Smooth muscle cell (in vitro differentiated cells): ENCODE data around the gene THAP12. TPM values are rescaled to one million over a fixed set of nuclear protein-coding genes. Genes with fewer than 3 reads are reported as not detected.

Experiments used
- DNase-seq: peaks from one replicate; lab custom pipeline; 2025; ENCODE audit not compliant: unreplicated experiment; lab: John Stamatoyannopoulos, UW
- H2AFZ ChIP-seq: fragments of 200-600 bp; sonication (generic); 2 replicates; pipeline ENCODE4 v1.6.0; 2016; ENCODE audit warnings: antibody characterized with exemption, low read depth, mild to moderate bottlenecking
- H3F3A ChIP-seq: fragments of 200-600 bp; sonication (generic); 2 replicates; pipeline ENCODE4 v1.6.0; 2017; ENCODE audit warnings: antibody characterized with exemption, low read depth
- H3K27ac ChIP-seq: fragments of 200-600 bp; sonication (generic); 2 replicates; pipeline ENCODE4 v1.5.1; 2016; ENCODE audit warnings: low read depth, mild to moderate bottlenecking
- H3K27me3 ChIP-seq: fragments of 200-600 bp; sonication (generic); 2 replicates; pipeline ENCODE4 v1.6.1; 2016; ENCODE audit warnings: low read depth, mild to moderate bottlenecking
- H3K36me3 ChIP-seq: fragments of 200-600 bp; sonication (generic); 2 replicates; pipeline ENCODE4 v1.5.1; 2016; ENCODE audit warnings: low read depth
- H3K4me1 ChIP-seq: fragments of 200-600 bp; sonication (generic); 2 replicates; pipeline ENCODE4 v1.5.1; 2016; ENCODE audit warnings: low read depth
- H3K4me2 ChIP-seq: fragments of 200-600 bp; sonication (generic); 2 replicates; pipeline ENCODE4 v1.6.0; 2016; ENCODE audit warnings: mild to moderate bottlenecking
- H3K4me3 ChIP-seq: fragments of 200-600 bp; sonication (generic); 2 replicates; pipeline ENCODE4 v1.5.1; 2016; ENCODE audit warnings: mild to moderate bottlenecking
- H3K79me2 ChIP-seq: fragments of 200-600 bp; sonication (generic); 2 replicates; pipeline ENCODE4 v1.6.0; 2016; ENCODE audit warnings: low read depth, mild to moderate bottlenecking
- H3K9ac ChIP-seq: fragments of 200-600 bp; sonication (generic); 2 replicates; pipeline ENCODE4 v1.6.0; 2016; ENCODE audit warnings: low read depth
- H3K9me3 ChIP-seq: fragments of 200-600 bp; sonication (generic); replicated peaks from 2 replicates; pipeline ENCODE4 v1.5.1; 2016; ENCODE audit warnings: low read depth
- H4K20me1 ChIP-seq: fragments of 200-600 bp; sonication (generic); 2 replicates; pipeline ENCODE4 v1.6.0; 2016; ENCODE audit warnings: low read depth
- WGBS: methylation state at CpG from one replicate; pipeline ENCODE4 v1.1.7; 2016; ENCODE audit warnings: low lambda C conversion rate; 5-methylcytosine and 5-hydroxymethylcytosine counted together
- polyA plus RNA-seq: library from polyadenylated mRNA; unstranded; fragments of >200 nt; fragmentation: Nextera tagmentation; extraction: Ambion mirVana; gene quantifications from 2 replicates; pipeline ENCODE4 v1.2.1, GENCODE V29; 2016
- total RNA-seq: library from RNA; depleted of rRNA; stranded (reverse); fragments of >200 nt; gene quantifications from 2 replicates; pipeline ENCODE4 v1.2.3, GENCODE V29; 2014
- TF ChIP-seq, protein P1 (sequence below): fragments of 200-600 bp; sonication (generic); IDR thresholded peaks from 2 replicates; pipeline ENCODE4 v1.5.1; 2017; ENCODE audit warnings: borderline replicate concordance, mild to moderate bottlenecking, antibody characterized with exemption; ENCODE audit not compliant: insufficient read depth, poor library complexity, severe bottlenecking

Gene THAP12
- total and polyA plus RNA-seq, 2 experiments from 2014 or later: 17.2 to 55.0 TPM

GRCh38 chr11:76337923-76338322, 43.0 kb downstream of the THAP12 start:
- Histone ChIP-seq H3K27ac (no peak overlapping the region), H3K4me3 (no peak overlapping the region)
- no peak for DNase-seq

GRCh38 chr11:76337469-76337868, 43.5 kb downstream of the THAP12 start:
- H3K79me2 ChIP-seq: no peaks in the 10 kb centered on the region
- H3K27me3 ChIP-seq: no peaks in the 10 kb centered on the region
- no peak overlapping the region for H3K27ac ChIP-seq
- no peak overlapping the region for H3K4me2 ChIP-seq
- DNase-seq: no peak
- H3K36me3 ChIP-seq: no peaks in the 10 kb centered on the region
- H4K20me1 ChIP-seq: no peaks in the 10 kb centered on the region
- H3K9ac ChIP-seq: no peak overlapping the region
- no peaks in the 10 kb centered on the region for H3F3A ChIP-seq
- 92% methylated on average over 1 of the region's 1 CpG for WGBS
- TF ChIP-seq, protein P1, sequence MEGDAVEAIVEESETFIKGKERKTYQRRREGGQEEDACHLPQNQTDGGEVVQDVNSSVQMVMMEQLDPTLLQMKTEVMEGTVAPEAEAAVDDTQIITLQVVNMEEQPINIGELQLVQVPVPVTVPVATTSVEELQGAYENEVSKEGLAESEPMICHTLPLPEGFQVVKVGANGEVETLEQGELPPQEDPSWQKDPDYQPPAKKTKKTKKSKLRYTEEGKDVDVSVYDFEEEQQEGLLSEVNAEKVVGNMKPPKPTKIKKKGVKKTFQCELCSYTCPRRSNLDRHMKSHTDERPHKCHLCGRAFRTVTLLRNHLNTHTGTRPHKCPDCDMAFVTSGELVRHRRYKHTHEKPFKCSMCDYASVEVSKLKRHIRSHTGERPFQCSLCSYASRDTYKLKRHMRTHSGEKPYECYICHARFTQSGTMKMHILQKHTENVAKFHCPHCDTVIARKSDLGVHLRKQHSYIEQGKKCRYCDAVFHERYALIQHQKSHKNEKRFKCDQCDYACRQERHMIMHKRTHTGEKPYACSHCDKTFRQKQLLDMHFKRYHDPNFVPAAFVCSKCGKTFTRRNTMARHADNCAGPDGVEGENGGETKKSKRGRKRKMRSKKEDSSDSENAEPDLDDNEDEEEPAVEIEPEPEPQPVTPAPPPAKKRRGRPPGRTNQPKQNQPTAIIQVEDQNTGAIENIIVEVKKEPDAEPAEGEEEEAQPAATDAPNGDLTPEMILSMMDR: no peak
- H3K4me1 ChIP-seq: no peaks in the 10 kb centered on the region
- no peak overlapping the region for H3K4me3 ChIP-seq
- H3K9me3 ChIP-seq: no peaks in the 10 kb centered on the region
- H2AFZ ChIP-seq: no peak overlapping the region

More at GRCh38 chr11:76337923-76338322, 43.0 kb downstream of the THAP12 start:
- no peak overlapping the region for H3K9ac ChIP-seq
- H3F3A ChIP-seq: no peaks in the 10 kb centered on the region
- no peaks in the 10 kb centered on the region for H3K79me2 ChIP-seq
- no peaks in the 10 kb centered on the region for H3K4me1 ChIP-seq
- no peaks in the 10 kb centered on the region for H3K36me3 ChIP-seq
- TF ChIP-seq, protein P1: no peak
- H2AFZ ChIP-seq: no peak overlapping the region
- no peak overlapping the region for H3K4me2 ChIP-seq
- H3K27me3 ChIP-seq: no peaks in the 10 kb centered on the region
- no peaks in the 10 kb centered on the region for H3K9me3 ChIP-seq
- WGBS: 89% methylated on average over 4 of the region's 4 CpGs
- no peaks in the 10 kb centered on the region for H4K20me1 ChIP-seq

DNA sequence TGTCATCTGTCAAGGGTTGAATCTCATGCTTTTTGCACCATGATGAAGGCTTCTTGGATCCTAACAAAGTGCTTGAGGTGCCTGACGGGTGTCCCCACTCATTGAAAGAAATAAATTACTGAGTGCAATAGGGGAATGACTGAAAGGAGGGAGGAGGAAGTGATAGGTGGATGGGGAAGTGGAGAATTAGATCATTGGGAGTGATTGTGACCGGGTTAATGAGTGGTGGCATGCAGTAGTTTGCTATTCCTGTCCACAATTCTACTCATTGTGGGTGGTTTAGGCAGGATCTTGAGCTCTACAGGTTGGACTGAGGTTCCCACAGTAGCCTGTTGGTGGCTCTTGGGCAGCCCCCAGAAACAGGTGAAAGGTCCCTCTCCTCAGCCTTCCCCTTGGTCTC, 44.3 kb downstream of the THAP12 start:
- 80% methylated on average over 2 of the region's 2 CpGs for WGBS
- no peak for DNase-seq
- H4K20me1 ChIP-seq: no peaks in the 10 kb centered on the region
- no peak overlapping the region for H3K9ac ChIP-seq
- no peaks in the 10 kb centered on the region for H3K4me1 ChIP-seq
- no peaks in the 10 kb centered on the region for H3K9me3 ChIP-seq
- H3K36me3 ChIP-seq: no peaks in the 10 kb centered on the region
- no peaks in the 10 kb centered on the region for H3K27me3 ChIP-seq
- TF ChIP-seq, protein P1: no peak
- no peak overlapping the region for H3K4me3 ChIP-seq
- H3K79me2 ChIP-seq: no peaks in the 10 kb centered on the region
- no peaks in the 10 kb centered on the region for H3F3A ChIP-seq
- no peak overlapping the region for H2AFZ ChIP-seq
- H3K4me2 ChIP-seq: no peak overlapping the region
- no peak overlapping the region for H3K27ac ChIP-seq

DNA sequence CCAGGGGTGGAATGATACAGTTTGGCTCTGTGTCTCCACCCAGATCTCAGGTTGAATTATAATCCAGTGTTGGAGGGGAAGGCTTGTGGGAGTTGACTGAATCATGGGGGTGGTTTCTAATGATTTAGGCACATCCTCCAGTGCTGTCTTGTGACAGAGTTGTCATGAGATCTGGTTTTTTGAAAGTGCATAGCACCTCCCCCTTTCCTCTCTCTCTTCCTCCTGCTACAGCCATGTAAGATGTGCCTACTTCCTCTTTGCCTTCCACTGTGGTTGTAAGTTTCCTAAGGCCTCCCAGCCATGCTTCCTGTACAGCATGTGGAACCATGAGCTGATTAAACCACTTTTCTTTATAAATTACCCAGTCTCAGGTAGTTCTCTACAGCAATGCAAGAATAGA, 45.1 kb downstream of the THAP12 start:
- Histone ChIP-seq H3K4me2 (no peak overlapping the region), H3F3A (no peaks in the 10 kb centered on the region), H3K36me3 (no peaks in the 10 kb centered on the region), H3K27ac (no peak overlapping the region), H3K4me1 (no peaks in the 10 kb centered on the region), H3K9me3 (no peaks in the 10 kb centered on the region), H3K4me3 (no peak overlapping the region), H3K79me2 (no peaks in the 10 kb centered on the region), H4K20me1 (no peaks in the 10 kb centered on the region), H3K9ac (no peak overlapping the region), H3K27me3 (no peaks in the 10 kb centered on the region), H2AFZ (no peak overlapping the region)
- no peak for DNase-seq
- TF ChIP-seq, protein P1: no peak
